Inflammatory macrophage treated with lipopolysaccharide for 4 hours (primary cell): ENCODE results near the gene LSAMP.

Source experiments
- DNase-seq: peaks from one replicate; pipeline ENCODE4 v3.0.0-alpha.2; 2020

The LSAMP gene

GRCh38 chr3:116350119-116350733 lies 95.1 kb downstream of the LSAMP start:
- DNase-seq: no peak

GRCh38 chr3:116348216-116348615 lies 97.1 kb downstream of the LSAMP start:
- no peak for DNase-seq

GRCh38 chr3:116342499-116342898 lies 102.8 kb downstream of the LSAMP start:
- no peak for DNase-seq

GRCh38 chr3:116341899-116342298 lies 103.4 kb downstream of the LSAMP start:
- DNase-seq: no peak

GRCh38 chr3:116341381-116341780 lies 103.9 kb downstream of the LSAMP start:
- DNase-seq: no peak

GRCh38 chr3:116340680-116341216 lies 104.5 kb downstream of the LSAMP start:
- DNase-seq: no peak

- DNase-seq: no peak
Measured at GRCh38 chr3:116339441-116340028, 105.8 kb downstream of the LSAMP start.

- no peak for DNase-seq
Measured at GRCh38 chr3:116338713-116339112, 106.6 kb downstream of the LSAMP start.

- DNase-seq: no peak
Measured at GRCh38 chr3:116337229-116337628, 108.1 kb downstream of the LSAMP start.

GRCh38 chr3:116331380-116331779 lies 113.9 kb downstream of the LSAMP start:
- no peak for DNase-seq

- DNase-seq: no peak
Measured at GRCh38 chr3:116322750-116323375, 122.4 kb downstream of the LSAMP start.

- no peak for DNase-seq
Measured at GRCh38 chr3:116318370-116318769, 126.9 kb downstream of the LSAMP start.

GRCh38 chr3:116316771-116317170 lies 128.5 kb downstream of the LSAMP start:
- no peak for DNase-seq

GRCh38 chr3:116314476-116314875 lies 130.8 kb downstream of the LSAMP start:
- DNase-seq: no peak

GRCh38 chr3:116306720-116307119 lies 138.6 kb downstream of the LSAMP start:
- no peak for DNase-seq

GRCh38 chr3:116306149-116306548 lies 139.1 kb downstream of the LSAMP start:
- DNase-seq: no peak

- no peak for DNase-seq
Measured at GRCh38 chr3:116302087-116302747, 143.1 kb downstream of the LSAMP start.

GRCh38 chr3:116301422-116301821 lies 143.9 kb downstream of the LSAMP start:
- no peak for DNase-seq

GRCh38 chr3:116300226-116300625 lies 145.1 kb downstream of the LSAMP start:
- no peak for DNase-seq

GRCh38 chr3:116299646-116300081 lies 145.6 kb downstream of the LSAMP start:
- no peak for DNase-seq

- no peak for DNase-seq
Measured at GRCh38 chr3:116298151-116298550, 147.1 kb downstream of the LSAMP start.

GRCh38 chr3:116291141-116291540 lies 154.1 kb downstream of the LSAMP start:
- DNase-seq: no peak

GRCh38 chr3:116288485-116288884 lies 156.8 kb downstream of the LSAMP start:
- DNase-seq: no peak
